Measurements from ENCODE around the gene LRMDA.

- no peak for TF ChIP-seq CTCF (IDR thresholded peaks at IDR 0.05)
- no peak for TF ChIP-seq EZH2 (IDR thresholded peaks at IDR 0.05)
- TF ChIP-seq EZH2phosphoT487 (IDR thresholded peaks at IDR 0.05), result no peak
Observed at GRCh38 chr10:76034353-76035205, 603.2 kb downstream of the LRMDA start.

Measured in neural progenitor cell (in vitro differentiated cells).